Right atrium auricular region (tissue), 2 donors: Measurements from ENCODE around the gene JHY. TPM values are rescaled to one million over a fixed set of nuclear protein-coding genes. Genes with fewer than 3 reads are reported as not detected.
A peak's percentile ranks its signal among the peaks of the same experiment; 100 is the strongest.

Source experiments
- DNase-seq: peaks from one replicate; pipeline ENCODE4 v3.0.0-alpha.2; 2019; ENCODE audit warnings: low spot score
- H3K27ac ChIP-seq, 2 donors: fragments of 200-600 bp; sonication (generic); 1 replicate in 1 of 2; 2 replicates in 1 of 2; pipeline ENCODE4 v1.5.1; 2016 to 2019
- H3K27me3 ChIP-seq, 2 donors: fragments of 200-600 bp; sonication (generic); one replicate each; pipeline versions ENCODE4 v1.5.1 to v1.6.0; 2017 to 2019
- H3K36me3 ChIP-seq: fragments of 200-600 bp; sonication (generic); one replicate; pipeline ENCODE4 v1.5.1; 2016
- H3K4me1 ChIP-seq, 2 donors: fragments of 200-600 bp; sonication (generic); one replicate each; pipeline versions ENCODE4 v1.5.1 to v1.6.0; 2017 to 2019
- H3K4me3 ChIP-seq, 2 donors: fragments of 200-600 bp; sonication (generic); 1 replicate in 1 of 2; 2 replicates in 1 of 2; pipeline ENCODE4 v1.5.1; 2017 to 2019; ENCODE audit warnings: mild to moderate bottlenecking in 1 of 2, moderate library complexity in 1 of 2
- H3K9me3 ChIP-seq, 2 donors: fragments of 200-600 bp; sonication (generic); one replicate each; pipeline ENCODE4 v1.5.1; 2019
- CTCF ChIP-seq, 2 donors: fragments of 200-600 bp; sonication (generic); IDR thresholded peaks; one replicate each; pipeline ENCODE4 v1.5.1; 2019; ENCODE audit warnings: antibody characterized with exemption in 2 of 2
- total RNA-seq, 2 donors: library from RNA; depleted of rRNA; stranded (reverse); fragments of >200 nt; gene quantifications; one replicate each; pipeline ENCODE4 v1.1.0, GENCODE V29; 2016

The JHY gene
- total RNA-seq, result 1 to 10 TPM; 3.5 TPM

GRCh38 chr11:122882189-122882856 lies at the start of gene JHY:
Gene JHY (plus strand): TSS chr11:122882759. CDS start chr11:122885850, 3,091 bp downstream.
- DNase-seq, result no peak
- Histone ChIP-seq H3K27ac (peak within 1 kb of the TSS; percentile 76 to 78), H3K9me3 (no peaks in the 10 kb centered on the region), H3K4me3 (peak within 1 kb of the TSS; percentile 64 to 75), H3K4me1 (peaks cover 0 to 10% of the 10 kb centered on the region in 2 donors), H3K36me3 (no peaks in the 10 kb centered on the region), H3K27me3 (no peaks in the 10 kb centered on the region)
- TF ChIP-seq CTCF (IDR thresholded peaks at IDR 0.05), result no peak

- H3K9me3 ChIP-seq, result no peaks in the 10 kb centered on the region
- no peaks in the 10 kb centered on the region for H3K27me3 ChIP-seq
- TF ChIP-seq CTCF (IDR thresholded peaks at IDR 0.05), result no peak
- no peak overlapping the region for H3K4me3 ChIP-seq
- H3K27ac ChIP-seq, result no peak overlapping the region
- no peaks in the 10 kb centered on the region for H3K36me3 ChIP-seq
- no peak for DNase-seq
- no peaks in the 10 kb centered on the region for H3K4me1 ChIP-seq
Observed at GRCh38 chr11:122833846-122834464, 48.6 kb upstream of the JHY start.

- Histone ChIP-seq H3K4me3 (no peak overlapping the region), H3K36me3 (no peaks in the 10 kb centered on the region), H3K9me3 (no peaks in the 10 kb centered on the region), H3K27me3 (no peaks in the 10 kb centered on the region), H3K4me1 (no peaks in the 10 kb centered on the region), H3K27ac (no peak overlapping the region)
- no peak for DNase-seq
- TF ChIP-seq CTCF (IDR thresholded peaks at IDR 0.05), result no peak
Observed at GRCh38 chr11:122836916-122837315, 45.6 kb upstream of the JHY start.

- Histone ChIP-seq H3K9me3 (no peaks in the 10 kb centered on the region), H3K36me3 (no peaks in the 10 kb centered on the region), H3K27me3 (no peaks in the 10 kb centered on the region), H3K4me3 (no peak overlapping the region), H3K4me1 (no peaks in the 10 kb centered on the region), H3K27ac (no peak overlapping the region)
- DNase-seq, result no peak
- TF ChIP-seq CTCF (IDR thresholded peaks at IDR 0.05), result no peak
Observed at GRCh38 chr11:122837528-122838346, 44.8 kb upstream of the JHY start.

GRCh38 chr11:122843281-122844141 lies 39.0 kb upstream of the JHY start:
- Histone ChIP-seq H3K36me3 (no peaks in the 10 kb centered on the region), H3K27ac (no peak overlapping the region), H3K9me3 (no peaks in the 10 kb centered on the region), H3K4me1 (no peaks in the 10 kb centered on the region), H3K27me3 (no peaks in the 10 kb centered on the region), H3K4me3 (no peak overlapping the region)
- DNase-seq, result no peak
- TF ChIP-seq CTCF (IDR thresholded peaks at IDR 0.05), result no peak
